ENCODE measurements around the gene RAB7B.

Gene RAB7B

DNA sequence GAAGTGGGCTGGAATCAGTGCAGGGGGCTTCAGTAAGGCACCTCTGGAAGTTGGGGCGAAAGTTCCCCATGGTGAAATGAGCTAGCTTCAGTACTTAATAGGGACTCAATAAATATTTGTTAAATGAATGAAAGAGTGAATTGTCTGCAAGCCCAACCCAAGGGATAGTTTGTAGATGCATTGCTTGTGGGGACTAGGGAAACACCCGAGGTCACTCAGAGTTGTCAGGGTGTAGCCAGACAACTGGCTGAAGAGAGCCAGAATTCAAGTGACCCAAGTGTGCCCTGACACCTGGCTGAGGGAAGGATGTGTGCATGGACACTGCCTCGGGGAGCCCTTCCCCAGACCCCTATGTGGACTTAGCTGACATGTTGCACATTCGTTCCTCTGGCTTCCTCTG lies 58.7 kb downstream of the RAB7B start:
- no peak for DNase-seq

DNA sequence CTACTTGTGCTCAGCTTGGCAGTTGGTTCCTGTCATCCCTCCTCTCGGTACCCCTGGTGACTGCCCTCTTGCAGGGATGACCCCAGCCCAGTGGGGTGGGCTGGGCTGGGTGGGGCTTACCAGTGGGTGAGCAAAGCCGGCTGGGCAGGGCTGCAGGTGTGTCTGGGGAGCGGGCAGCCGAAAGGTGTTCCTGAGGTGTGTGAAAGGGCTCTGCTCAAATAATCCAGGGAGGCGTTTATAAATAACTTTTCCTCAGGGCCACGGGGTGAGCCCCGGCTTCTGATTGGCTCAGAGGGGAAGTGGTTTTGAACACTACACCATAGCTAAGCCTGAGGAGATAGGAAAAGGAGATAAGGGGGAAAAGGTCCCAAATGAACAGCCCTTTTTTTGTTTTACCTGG lies 60.0 kb downstream of the RAB7B start, which contains the start of gene SLC26A9:
Gene SLC26A9 (minus strand): TSS at position 212 of the 400 bp plus-strand sequence. CDS start 7,636 bp downstream, outside the sequence.
- DNase-seq = no peak

DNA sequence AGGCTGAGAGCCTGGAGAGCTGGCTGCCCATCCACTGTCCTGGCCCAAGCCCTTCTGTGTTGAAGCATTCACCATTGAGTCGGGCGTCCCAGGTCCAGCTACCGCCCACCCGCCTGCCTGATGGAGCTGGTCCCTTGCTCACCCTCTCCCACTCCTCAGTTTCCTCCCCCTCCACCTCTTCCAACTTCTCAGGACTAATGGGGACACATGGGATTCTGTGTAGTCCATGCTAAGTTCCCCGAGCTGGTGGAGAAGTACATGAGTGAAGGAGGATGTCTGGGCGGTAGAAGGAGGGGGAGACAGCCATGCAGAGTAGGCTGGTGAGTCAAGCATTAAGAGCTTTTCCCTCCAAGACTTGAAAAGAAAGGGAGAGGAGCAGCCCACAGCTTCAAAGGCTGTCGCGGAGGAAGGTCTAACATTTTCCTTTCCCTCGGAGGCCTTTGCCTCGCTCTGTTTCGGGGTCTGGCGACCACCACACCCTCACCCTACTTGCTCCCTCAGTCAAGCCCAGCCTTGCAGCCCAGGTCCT lies 60.5 kb downstream of the RAB7B start:
- no peak for DNase-seq

DNA sequence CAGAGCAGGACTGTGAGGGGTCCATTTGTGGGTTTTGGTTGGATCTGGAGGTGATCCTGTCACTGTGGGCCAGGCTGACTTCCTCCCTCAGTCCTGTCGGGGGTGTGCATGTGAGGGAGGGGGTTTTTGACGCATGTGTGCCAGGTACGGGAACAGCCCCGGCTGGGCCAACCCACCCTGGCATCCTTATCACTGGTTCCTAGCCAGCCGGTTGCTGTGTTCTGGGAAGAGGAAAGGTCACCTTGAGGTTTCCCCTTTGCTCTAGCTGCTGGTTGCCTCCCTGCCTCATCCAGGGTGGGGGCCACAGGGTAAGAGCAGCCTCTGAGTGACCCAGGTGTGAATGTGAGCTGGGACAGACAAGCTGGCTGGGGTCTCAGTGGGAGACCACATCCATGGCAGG lies 62.5 kb downstream of the RAB7B start:
- DNase-seq = no peak

DNA sequence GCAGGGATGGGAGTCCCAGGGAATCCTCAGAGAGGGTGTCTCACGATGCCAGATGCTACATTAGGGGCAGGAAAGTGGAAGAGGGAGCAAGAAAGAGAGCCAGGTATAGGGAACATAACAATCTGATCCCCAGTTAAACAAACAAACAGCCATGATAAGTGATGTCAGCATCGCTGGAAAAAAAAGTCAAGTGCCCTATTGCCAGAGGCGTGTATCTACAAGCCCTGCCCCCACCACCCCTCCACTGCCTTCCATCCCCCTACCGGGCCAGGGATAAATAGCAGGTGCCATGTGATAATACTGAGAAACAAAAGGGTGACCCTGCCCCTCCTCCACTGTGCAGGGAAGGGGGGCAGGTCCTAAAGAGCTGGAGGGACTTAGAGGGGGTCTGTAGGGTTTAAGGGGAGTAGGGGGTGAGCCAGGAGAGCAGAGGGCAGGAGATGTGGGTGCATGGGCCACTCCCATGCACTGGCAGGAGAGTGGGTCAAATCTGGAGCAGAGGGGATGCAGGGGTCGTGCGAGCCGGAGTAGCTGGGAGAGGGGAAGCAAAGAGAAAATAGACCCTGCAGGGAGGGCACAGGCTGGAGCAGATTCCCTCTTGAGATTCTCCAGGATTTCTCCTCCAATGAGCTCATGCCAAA lies 63.4 kb downstream of the RAB7B start:
- peak; percentile 77 for DNase-seq

DNA sequence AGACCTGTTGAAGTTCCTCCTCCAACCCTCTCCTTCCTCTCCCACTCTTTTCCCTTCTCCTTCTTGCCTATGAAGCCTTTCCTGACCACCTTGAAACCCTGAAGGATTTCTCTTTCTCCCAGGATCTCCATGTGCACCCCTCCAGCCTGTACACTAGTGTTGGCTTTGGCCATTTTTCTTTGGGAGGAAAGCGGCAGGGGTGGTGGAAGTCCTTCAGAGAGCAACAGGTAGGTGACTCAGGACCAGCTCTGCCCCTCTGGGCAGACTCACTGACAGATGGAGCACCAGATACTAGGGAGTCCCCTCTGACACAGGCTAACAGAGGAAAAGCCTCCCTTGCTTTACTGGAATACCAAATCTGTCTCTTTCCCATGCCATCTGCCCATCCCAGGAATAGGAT lies 64.5 kb downstream of the RAB7B start:
- DNase-seq = no peak

DNA sequence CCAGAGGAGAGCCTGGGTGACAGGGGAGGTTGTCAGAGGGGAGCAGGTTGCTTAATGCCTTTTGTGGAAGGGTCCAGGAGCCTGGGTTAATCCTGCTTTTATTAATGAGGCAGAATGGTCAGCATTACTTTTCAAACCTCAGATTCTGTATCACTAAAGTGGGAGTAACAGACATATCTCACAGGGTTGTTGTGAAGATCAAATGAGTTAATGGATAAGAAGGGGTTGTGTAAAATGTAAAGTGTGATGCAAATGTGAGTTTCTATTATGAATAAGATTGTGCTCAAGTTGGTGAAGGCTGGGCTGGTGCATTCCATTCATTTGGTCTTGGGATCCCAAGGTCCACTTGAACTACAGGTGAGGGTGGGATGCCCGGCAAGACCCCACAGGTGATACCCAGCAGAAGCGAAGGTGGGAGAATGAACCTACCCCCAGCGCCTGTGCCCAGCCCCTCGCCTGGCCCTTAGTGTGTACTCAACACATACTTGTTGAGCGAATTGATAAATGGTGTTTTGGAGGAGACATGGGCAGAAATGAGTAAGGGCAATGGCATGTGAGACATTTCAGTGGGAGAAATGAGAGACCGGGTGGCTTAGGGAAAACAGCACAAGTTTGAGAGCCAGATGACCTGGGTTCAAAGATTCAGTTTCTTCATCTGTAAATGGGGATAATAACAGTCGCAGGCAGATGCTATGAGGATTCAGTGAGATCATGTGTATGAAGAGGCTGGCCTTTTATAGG lies 66.2 kb downstream of the RAB7B start:
- DNase-seq = no peak

DNA sequence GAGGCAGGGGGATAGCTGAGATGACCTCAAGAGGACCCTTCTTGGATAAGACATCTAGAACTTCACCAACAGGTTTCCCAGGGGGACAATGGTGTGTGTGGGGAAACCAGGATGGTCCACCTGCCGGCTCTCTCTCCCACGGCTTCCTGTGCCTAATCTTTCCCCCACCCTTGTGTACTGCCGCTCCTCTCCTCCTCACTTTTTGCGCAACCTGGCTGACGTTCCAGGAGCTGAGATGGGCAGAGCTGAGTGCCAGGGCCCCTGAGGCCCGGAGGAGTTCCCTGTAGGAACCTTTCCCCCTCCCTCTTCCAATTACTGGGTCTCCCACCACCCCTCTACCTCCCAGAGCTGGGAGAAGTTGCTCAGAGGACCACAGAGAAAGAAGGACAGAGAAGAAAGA lies 66.9 kb downstream of the RAB7B start:
- DNase-seq = no peak

DNA sequence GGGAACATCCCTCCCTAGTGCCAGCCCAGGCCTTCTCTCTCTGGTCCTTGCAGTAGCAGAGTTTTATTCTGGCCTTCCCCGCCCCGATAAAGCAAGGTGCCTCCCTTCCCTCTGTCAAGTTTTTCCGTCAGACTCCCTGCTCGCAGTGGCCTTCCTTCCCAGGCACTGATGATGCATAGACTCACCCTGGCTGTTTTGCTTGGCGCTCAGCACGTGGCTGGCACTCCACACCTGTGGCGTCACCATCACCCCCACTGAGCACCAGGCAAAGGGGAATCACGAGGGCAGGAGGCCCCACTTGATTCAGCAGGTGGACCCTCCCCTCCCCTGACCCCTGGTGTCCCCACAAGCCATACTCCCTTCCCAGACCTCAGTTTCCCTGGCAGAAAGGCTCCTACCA lies 67.3 kb downstream of the RAB7B start:
- DNase-seq = no peak

DNA sequence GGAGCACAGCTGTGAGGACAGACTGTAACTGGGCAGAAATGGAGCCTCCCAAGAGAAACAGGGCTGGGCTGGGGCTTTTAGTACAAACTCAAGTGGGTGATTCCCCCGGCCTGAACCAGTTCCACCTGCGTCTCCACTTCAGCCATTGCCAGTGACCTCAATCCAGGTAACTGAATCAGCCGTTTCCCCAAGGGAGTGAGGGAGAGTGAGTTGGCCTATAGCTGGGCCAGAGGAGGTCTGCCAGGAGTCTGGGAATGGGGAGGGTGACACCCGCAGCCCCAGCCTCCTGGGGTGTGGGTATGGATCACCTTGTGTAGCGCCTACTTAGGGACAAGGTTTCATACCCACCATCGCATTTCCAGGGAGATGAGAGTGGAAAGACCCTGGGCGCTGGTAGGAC lies 68.4 kb downstream of the RAB7B start:
- DNase-seq = no peak

DNA sequence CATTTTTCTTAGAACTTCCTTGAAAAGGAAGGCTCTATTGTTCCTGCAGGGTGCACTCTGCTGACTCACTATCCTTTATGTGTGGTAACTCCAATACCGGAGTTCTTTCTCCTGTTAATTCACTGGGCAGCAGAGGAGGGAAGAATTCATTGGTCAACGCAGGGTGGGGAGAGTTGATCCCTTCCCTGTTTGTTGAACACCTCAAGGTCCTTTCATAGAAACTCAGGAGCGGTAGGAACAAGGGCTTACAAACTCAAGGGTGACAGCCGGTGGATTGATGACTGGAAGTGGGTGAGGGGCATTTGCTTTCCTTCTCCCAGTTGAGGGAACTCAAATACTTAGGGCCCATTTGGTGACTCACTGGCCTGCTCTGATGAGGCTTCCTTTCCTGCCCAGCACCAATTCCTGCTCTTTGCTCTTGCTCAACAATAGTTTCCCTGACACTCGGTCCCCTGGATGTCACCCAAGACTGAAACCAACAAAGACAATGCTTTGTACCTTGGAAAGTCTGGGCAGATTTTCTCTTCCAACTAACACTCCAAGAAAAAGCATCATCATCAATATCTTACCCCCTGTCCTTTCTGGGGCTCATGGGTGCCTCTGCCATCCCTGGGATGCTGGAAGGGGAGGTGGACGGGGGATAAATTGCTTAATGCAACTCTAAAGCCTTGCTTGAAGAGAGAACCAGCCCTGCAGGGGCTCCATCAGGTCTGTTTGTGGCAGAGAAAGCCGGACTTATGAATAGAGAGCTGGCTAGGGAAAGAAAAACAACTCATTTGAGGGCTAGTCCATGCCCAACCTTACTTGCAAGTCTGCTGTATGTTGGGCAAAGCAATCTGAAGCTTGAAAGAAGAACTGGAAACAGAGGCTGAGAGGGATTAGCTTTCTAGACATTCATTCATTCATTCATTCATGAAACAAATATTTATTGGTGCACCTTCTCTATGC lies 69.2 kb downstream of the RAB7B start:
- DNase-seq = no peak

DNA sequence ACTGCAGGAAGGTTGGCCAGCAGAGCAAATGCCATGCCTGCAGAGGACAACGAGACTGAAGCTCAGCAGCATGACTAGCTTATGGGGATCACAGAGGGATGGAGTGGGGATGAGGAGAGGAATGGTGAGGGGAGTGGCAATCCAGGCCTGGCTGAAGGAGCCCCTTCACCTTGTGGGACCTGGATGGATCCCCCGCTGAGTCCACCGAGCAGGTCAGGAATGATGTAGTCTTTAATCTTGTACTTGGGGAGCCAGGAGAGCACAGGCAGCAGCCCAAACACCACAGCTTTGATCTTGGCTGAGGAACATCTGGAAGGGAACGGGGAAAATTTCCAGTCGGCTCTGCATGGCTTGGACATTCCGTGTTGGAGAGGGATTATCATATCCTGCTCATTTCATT lies 70.4 kb downstream of the RAB7B start:
- DNase-seq = no peak

DNA sequence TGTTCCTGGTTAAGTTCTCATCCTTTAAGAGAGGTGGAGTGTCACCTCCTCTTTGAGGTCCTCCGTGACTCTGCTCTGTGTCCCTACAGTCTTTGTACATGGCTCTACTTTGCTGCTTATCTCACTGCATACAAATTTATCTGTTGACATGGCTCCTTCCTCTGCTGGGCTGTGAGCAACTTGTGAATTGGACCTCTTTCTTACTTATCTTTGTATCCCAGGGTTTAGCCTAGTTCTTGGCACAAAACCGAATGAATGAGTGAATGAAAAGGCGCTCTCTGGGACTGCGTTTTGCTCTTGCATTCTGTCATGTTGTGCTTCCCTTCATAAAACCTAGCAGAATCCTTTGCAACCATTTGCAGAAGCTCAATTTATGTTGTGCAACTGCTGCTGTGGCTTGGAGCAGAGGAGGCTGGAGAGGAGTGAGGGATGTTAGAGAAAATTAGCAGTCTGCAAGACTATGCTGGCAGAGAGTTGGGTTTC lies 72.4 kb downstream of the RAB7B start:
- DNase-seq = no peak

DNA sequence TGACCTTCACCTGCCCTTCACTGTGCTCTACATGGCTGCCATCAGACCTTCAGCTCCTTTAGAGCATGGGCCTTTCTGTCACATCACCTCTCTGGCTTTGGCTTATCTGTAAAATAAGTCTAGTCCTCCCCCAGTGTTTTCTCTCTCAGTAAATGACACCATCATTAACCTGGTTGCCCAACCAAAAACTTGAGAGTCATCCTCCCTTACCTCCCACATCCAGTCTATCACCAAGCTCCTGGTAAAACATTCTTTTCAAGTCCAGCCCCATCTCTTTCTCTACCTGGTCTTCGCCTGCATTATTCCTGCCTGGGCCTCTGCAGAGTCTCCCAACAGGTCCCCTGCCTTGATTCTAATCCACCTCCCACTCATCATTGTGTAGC lies 73.0 kb downstream of the RAB7B start:
- no peak for DNase-seq

DNA sequence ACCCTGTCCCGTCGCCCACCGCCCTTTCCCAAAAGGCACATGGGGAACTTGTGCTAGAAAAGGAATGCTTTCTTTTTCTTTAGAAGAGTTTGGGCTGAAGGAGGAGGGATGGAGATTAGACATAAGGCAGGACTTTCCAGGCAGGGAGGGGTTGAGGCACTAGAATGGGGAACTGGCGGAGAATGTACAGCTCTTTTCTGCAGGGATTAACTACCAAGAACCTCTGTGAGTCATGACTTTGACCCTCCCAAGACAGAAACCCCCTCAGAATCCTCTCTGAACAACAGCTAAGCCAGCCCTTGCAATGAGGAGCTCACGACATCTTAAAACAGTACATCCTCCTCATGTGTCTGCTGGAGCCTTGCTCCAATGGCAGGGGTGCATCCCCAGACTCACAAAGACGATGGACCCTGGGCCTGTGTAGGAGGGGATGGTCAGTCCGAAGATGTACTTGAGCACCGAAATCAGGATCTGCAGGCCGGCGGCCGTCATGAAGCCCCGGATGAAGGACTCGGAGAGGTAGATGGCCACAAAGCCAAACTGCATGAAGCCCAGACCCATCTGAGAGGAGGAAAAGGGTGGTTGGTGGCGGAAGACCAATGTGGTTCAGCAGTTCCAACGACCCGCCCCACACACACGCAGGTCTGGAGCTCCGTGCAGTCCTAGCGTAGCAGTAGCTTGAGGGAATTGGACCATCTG lies 73.5 kb downstream of the RAB7B start:
- no peak for DNase-seq

DNA sequence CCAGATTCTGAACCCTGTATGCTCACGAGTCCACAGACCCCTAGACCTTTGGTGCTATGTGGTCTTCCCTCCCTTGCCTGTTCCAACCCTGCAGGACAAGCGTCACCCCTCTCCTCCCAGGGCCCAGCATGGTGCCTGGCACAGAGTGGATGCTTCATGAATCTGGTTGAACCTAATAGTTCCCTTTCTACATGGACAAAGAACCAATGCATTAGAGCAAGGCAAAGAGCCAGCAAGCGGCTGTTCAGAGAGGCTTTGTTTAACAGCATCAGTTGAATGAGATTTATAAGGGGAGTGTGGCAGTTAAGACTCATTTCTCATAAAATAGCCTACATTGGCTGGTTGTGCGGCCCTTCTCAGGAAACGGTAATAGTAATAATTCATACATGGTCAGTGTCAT lies 74.9 kb downstream of the RAB7B start:
- no peak for DNase-seq

DNA sequence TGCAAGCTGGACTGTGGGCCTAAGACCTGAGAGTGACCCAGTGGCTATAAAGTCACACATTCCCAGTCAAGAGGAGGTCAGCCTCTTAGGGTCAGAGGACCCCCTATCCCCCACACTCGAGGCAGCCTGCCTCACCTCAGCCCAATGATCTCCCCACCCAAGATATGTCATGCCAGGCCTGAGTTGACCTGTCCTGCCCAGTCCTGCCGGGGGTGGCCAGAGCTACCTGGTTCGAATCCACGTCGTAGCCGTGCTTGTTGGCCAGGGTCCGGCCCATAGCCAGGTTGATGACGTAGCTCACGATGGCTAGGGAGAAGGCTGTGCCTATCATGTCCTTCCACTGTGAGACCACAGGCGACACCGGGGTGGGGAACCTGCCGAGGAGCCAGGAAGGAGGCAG lies 75.5 kb downstream of the RAB7B start:
- DNase-seq = no peak

DNA sequence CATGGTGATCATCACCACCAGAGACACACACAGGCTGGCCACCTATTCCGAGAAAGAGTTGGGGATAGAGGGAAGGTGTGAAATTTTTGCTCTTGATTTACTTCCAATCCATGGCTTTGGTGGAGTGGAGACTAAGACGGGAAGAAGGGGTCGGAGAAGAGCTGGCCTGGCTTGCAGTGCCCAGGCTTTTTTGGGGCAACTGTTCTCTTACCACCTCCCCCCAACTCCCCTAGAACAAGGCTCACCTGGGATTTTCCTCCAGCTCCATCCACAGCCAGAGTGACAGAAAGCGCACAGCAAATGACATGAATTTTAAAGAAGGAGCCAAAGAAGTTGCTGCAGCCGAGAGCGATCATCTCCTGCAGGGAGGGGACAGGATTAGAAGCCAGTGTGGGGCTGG lies 75.9 kb downstream of the RAB7B start:
- no peak for DNase-seq
